ENCODE results near the gene TSBP1. TPM values are rescaled to one million over a fixed set of nuclear protein-coding genes. Genes with fewer than 3 reads are reported as not detected.

TSBP1 gene
- total and polyA plus RNA-seq, 2 of the 13 experiments (the other 11 are each of a cell fraction or from before 2014, with no cell fraction given): not detected

DNA sequence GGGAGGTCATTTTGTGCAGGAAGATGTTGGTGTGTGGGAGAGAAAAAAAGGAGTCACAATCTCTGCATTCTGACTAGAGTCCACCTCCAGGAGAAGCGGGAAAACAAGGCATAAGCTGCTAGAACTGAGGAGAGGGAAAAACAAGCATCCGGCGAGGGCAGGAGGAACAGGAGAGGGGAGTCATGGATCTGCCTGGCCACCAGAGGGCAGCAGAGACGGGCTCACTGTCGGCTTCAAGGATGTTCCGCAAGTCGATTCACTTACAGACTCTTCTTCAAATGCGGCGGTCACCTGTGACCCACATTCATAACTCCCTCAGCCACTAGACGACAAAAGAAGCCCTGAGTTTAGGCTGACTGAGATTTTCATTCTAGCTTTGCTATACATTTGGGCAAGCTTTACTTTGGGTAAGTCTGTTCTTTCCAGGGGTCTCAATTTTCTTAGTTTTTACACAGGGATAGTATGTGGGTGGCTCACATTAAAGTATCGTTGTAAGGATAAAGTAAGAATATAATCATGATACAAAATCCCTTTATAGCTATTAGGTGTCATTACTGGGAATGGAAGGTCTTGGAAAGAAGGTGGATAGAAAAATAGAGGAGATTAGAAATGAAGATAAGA, 41.8 kb upstream of the TSBP1 start (continued):
- TF ChIP-seq MXI1 (IDR thresholded peaks at IDR 0.05; ENCODE audit: borderline replicate concordance, low read depth, low read length) (no peak), ZSCAN9 (CRISPR knock-in tag; IDR thresholded peaks at IDR 0.05; ENCODE audit: borderline replicate concordance) (0 out of 2 replicates have a peak, but pooled peaks have one; percentile 29), ZNF781 (CRISPR knock-in tag; IDR thresholded peaks at IDR 0.05; ENCODE audit: borderline replicate concordance, not compliant biosample characterization) (no peak), FLYWCH1 (CRISPR knock-in tag; IDR thresholded peaks at IDR 0.05) (no peak), ZNF569 (CRISPR knock-in tag; IDR thresholded peaks at IDR 0.05; ENCODE audit: borderline replicate concordance) (no peak), POLR2G (IDR thresholded peaks at IDR 0.05; ENCODE audit: low read depth, low read length) (no peak), ZNF850 (CRISPR knock-in tag; conservative IDR thresholded peaks at IDR 0.05) (no peak), SIX4 (CRISPR knock-in tag; IDR thresholded peaks at IDR 0.05) (no peak), ZNF792 (CRISPR knock-in tag; IDR thresholded peaks at IDR 0.05) (0 out of 2 replicates have a peak, but pooled peaks have one; percentile 32), NFE2 (CRISPR knock-in tag; IDR thresholded peaks at IDR 0.05) (no peak), ZNF883 (CRISPR knock-in tag; IDR thresholded peaks at IDR 0.05; ENCODE audit: not compliant biosample characterization) (no peak), GABPB1 (CRISPR knock-in tag; IDR thresholded peaks at IDR 0.05) (peak; percentile 32; the same call in 1 of the 2 replicates), ATRX (CRISPR knock-in tag; IDR thresholded peaks at IDR 0.05; ENCODE audit: borderline replicate concordance) (no peak), ARID2 (CRISPR knock-in tag; IDR thresholded peaks at IDR 0.05; ENCODE audit: borderline replicate concordance) (no peak), KAT2B (IDR thresholded peaks at IDR 0.05; ENCODE audit: borderline replicate concordance, low read depth, low read length) (no peak), STAG1 (CRISPR knock-in tag; IDR thresholded peaks at IDR 0.05) (peak; percentile 88), ZNF879 (CRISPR knock-in tag; IDR thresholded peaks at IDR 0.05) (no peak), XBP1 (CRISPR knock-in tag; IDR thresholded peaks at IDR 0.05) (no peak)
- TF ChIP-seq, protein P1, sequence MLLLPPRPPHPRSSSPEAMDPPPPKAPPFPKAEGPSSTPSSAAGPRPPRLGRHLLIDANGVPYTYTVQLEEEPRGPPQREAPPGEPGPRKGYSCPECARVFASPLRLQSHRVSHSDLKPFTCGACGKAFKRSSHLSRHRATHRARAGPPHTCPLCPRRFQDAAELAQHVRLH (CRISPR knock-in tag; IDR thresholded peaks at IDR 0.05; ENCODE audit: borderline replicate concordance, low read depth): 0 out of 2 replicates have a peak, but pooled peaks have one; percentile 18
- TF ChIP-seq, protein P2, sequence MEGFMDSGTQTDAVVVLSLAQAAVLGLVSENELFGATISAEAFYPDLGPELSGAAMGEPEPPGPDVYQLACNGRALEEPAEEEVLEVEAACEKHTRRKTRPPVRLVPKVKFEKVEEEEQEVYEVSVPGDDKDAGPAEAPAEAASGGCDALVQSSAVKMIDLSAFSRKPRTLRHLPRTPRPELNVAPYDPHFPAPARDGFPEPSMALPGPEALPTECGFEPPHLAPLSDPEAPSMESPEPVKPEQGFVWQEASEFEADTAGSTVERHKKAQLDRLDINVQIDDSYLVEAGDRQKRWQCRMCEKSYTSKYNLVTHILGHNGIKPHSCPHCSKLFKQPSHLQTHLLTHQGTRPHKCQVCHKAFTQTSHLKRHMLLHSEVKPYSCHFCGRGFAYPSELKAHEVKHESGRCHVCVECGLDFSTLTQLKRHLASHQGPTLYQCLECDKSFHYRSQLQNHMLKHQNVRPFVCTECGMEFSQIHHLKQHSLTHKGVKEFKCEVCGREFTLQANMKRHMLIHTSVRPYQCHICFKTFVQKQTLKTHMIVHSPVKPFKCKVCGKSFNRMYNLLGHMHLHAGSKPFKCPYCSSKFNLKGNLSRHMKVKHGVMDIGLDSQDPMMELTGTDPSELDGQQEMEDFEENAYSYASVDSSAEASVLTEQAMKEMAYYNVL (CRISPR knock-in tag; IDR thresholded peaks at IDR 0.05; ENCODE audit: borderline replicate concordance): no peak
- TF ChIP-seq, protein P3, sequence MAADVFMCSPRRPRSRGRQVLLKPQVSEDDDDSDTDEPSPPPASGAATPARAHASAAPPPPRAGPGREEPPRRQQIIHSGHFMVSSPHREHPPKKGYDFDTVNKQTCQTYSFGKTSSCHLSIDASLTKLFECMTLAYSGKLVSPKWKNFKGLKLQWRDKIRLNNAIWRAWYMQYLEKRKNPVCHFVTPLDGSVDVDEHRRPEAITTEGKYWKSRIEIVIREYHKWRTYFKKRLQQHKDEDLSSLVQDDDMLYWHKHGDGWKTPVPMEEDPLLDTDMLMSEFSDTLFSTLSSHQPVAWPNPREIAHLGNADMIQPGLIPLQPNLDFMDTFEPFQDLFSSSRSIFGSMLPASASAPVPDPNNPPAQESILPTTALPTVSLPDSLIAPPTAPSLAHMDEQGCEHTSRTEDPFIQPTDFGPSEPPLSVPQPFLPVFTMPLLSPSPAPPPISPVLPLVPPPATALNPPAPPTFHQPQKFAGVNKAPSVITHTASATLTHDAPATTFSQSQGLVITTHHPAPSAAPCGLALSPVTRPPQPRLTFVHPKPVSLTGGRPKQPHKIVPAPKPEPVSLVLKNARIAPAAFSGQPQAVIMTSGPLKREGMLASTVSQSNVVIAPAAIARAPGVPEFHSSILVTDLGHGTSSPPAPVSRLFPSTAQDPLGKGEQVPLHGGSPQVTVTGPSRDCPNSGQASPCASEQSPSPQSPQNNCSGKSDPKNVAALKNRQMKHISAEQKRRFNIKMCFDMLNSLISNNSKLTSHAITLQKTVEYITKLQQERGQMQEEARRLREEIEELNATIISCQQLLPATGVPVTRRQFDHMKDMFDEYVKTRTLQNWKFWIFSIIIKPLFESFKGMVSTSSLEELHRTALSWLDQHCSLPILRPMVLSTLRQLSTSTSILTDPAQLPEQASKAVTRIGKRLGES (CRISPR knock-in tag; IDR thresholded peaks at IDR 0.05; ENCODE audit: borderline replicate concordance): no peak
- TF ChIP-seq, protein P4, sequence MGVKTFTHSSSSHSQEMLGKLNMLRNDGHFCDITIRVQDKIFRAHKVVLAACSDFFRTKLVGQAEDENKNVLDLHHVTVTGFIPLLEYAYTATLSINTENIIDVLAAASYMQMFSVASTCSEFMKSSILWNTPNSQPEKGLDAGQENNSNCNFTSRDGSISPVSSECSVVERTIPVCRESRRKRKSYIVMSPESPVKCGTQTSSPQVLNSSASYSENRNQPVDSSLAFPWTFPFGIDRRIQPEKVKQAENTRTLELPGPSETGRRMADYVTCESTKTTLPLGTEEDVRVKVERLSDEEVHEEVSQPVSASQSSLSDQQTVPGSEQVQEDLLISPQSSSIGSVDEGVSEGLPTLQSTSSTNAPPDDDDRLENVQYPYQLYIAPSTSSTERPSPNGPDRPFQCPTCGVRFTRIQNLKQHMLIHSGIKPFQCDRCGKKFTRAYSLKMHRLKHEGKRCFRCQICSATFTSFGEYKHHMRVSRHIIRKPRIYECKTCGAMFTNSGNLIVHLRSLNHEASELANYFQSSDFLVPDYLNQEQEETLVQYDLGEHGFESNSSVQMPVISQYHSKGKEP (CRISPR knock-in tag; IDR thresholded peaks at IDR 0.05): 0 out of 2 replicates have a peak, but pooled peaks have one; percentile 50

Measured in HepG2 (cell line).